ENCODE measurements around the gene TRIM28. TPM values are rescaled to one million over a fixed set of nuclear protein-coding genes. Genes with fewer than 3 reads are reported as not detected.
"Not testable (repeated sequence)": the region's sequence is repeated elsewhere in the genome, so short reads cannot be mapped to it uniquely, and the experiment has no call there.

Gene TRIM28
- total RNA-seq, 1 donor from 2014 or later = 228 TPM

- Mint-ChIP-seq H3K4me1 (ENCODE audit: low read depth) (peaks cover 3% of the 10 kb centered on the region), H3K9me3 (ENCODE audit: low read depth) (no peaks in the 10 kb centered on the region), H3K27ac (ENCODE audit: unreplicated experiment) (no peak overlapping the region), H3K36me3 (ENCODE audit: low read depth) (no peaks in the 10 kb centered on the region), H3K4me3 (ENCODE audit: unreplicated experiment) (no peak overlapping the region), H3K27me3 (ENCODE audit: low read depth) (peaks cover 19% of the 10 kb centered on the region)
- no peak for TF ChIP-seq CTCF (IDR thresholded peaks at IDR 0.05)
- DNase-seq (ENCODE audit: low spot score) = no peak
Observed at GRCh38 chr19:58535857-58536256, 8.0 kb upstream of the TRIM28 start.

- H3K9me3 Mint-ChIP-seq (ENCODE audit: low read depth) = no peaks in the 10 kb centered on the region
- peak; percentile 55 for DNase-seq (ENCODE audit: low spot score)
- H3K4me3 Mint-ChIP-seq (ENCODE audit: unreplicated experiment) = no peak overlapping the region
- H3K4me1 Mint-ChIP-seq (ENCODE audit: low read depth) = peaks cover 3% of the 10 kb centered on the region
- TF ChIP-seq CTCF (IDR thresholded peaks at IDR 0.05) = no peak
- no peak overlapping the region for H3K27ac Mint-ChIP-seq (ENCODE audit: unreplicated experiment)
- H3K36me3 Mint-ChIP-seq (ENCODE audit: low read depth) = no peaks in the 10 kb centered on the region
- peaks cover 12% of the 10 kb centered on the region for H3K27me3 Mint-ChIP-seq (ENCODE audit: low read depth)
Observed at GRCh38 chr19:58536852-58537798, 6.7 kb upstream of the TRIM28 start.

GRCh38 chr19:58538257-58539168 is 5.4 kb upstream of the TRIM28 start:
- peak overlapping the region; percentile 33 for H3K4me3 Mint-ChIP-seq (ENCODE audit: unreplicated experiment)
- DNase-seq (ENCODE audit: low spot score) = peak; percentile 89
- no peaks in the 10 kb centered on the region for H3K9me3 Mint-ChIP-seq (ENCODE audit: low read depth)
- no peak overlapping the region for H3K27ac Mint-ChIP-seq (ENCODE audit: unreplicated experiment)
- H3K27me3 Mint-ChIP-seq (ENCODE audit: low read depth) = peaks cover 14% of the 10 kb centered on the region
- H3K4me1 Mint-ChIP-seq (ENCODE audit: low read depth) = peaks cover 5% of the 10 kb centered on the region
- H3K36me3 Mint-ChIP-seq (ENCODE audit: low read depth) = no peaks in the 10 kb centered on the region
- TF ChIP-seq CTCF (IDR thresholded peaks at IDR 0.05) = no peak

GRCh38 chr19:58539169-58539559 is 4.7 kb upstream of the TRIM28 start:
- not testable (repeated sequence) for H3K4me3 Mint-ChIP-seq (ENCODE audit: unreplicated experiment); H3K36me3 Mint-ChIP-seq (ENCODE audit: low read depth); H3K9me3 Mint-ChIP-seq (ENCODE audit: low read depth); DNase-seq (ENCODE audit: low spot score); H3K27ac Mint-ChIP-seq (ENCODE audit: unreplicated experiment)
- Mint-ChIP-seq H3K4me1 (ENCODE audit: low read depth) (peaks cover 10% of the 10 kb centered on the region), H3K27me3 (ENCODE audit: low read depth) (peaks cover 12% of the 10 kb centered on the region)

- not testable (repeated sequence) for H3K9me3 Mint-ChIP-seq (ENCODE audit: low read depth)
- peaks cover 11% of the 10 kb centered on the region for H3K36me3 Mint-ChIP-seq (ENCODE audit: low read depth)
- DNase-seq (ENCODE audit: low spot score) = peak; percentile 15
- peak overlapping the region; percentile 100 for H3K27ac Mint-ChIP-seq (ENCODE audit: unreplicated experiment)
- peak overlapping the region; percentile 28 for H3K4me3 Mint-ChIP-seq (ENCODE audit: unreplicated experiment)
- H3K27me3 Mint-ChIP-seq (ENCODE audit: low read depth) = peaks cover 12% of the 10 kb centered on the region
- H3K4me1 Mint-ChIP-seq (ENCODE audit: low read depth) = peaks cover 26% of the 10 kb centered on the region
Observed at GRCh38 chr19:58542641-58543372, 1.1 kb upstream of the TRIM28 start.
